Smooth muscle cell (in vitro differentiated cells): ENCODE data around the gene INO80. TPM values are rescaled to one million over a fixed set of nuclear protein-coding genes. Genes with fewer than 3 reads are reported as not detected.

Experiments used
- DNase-seq: peaks from one replicate; lab custom pipeline; 2025; ENCODE audit not compliant: unreplicated experiment; lab: John Stamatoyannopoulos, UW
- H2AFZ ChIP-seq: fragments of 200-600 bp; sonication (generic); 2 replicates; pipeline ENCODE4 v1.6.0; 2016; ENCODE audit warnings: antibody characterized with exemption, low read depth, mild to moderate bottlenecking
- H3F3A ChIP-seq: fragments of 200-600 bp; sonication (generic); 2 replicates; pipeline ENCODE4 v1.6.0; 2017; ENCODE audit warnings: antibody characterized with exemption, low read depth
- H3K27ac ChIP-seq: fragments of 200-600 bp; sonication (generic); 2 replicates; pipeline ENCODE4 v1.5.1; 2016; ENCODE audit warnings: low read depth, mild to moderate bottlenecking
- H3K27me3 ChIP-seq: fragments of 200-600 bp; sonication (generic); 2 replicates; pipeline ENCODE4 v1.6.1; 2016; ENCODE audit warnings: low read depth, mild to moderate bottlenecking
- H3K36me3 ChIP-seq: fragments of 200-600 bp; sonication (generic); 2 replicates; pipeline ENCODE4 v1.5.1; 2016; ENCODE audit warnings: low read depth
- H3K4me1 ChIP-seq: fragments of 200-600 bp; sonication (generic); 2 replicates; pipeline ENCODE4 v1.5.1; 2016; ENCODE audit warnings: low read depth
- H3K4me2 ChIP-seq: fragments of 200-600 bp; sonication (generic); 2 replicates; pipeline ENCODE4 v1.6.0; 2016; ENCODE audit warnings: mild to moderate bottlenecking
- H3K4me3 ChIP-seq: fragments of 200-600 bp; sonication (generic); 2 replicates; pipeline ENCODE4 v1.5.1; 2016; ENCODE audit warnings: mild to moderate bottlenecking
- H3K79me2 ChIP-seq: fragments of 200-600 bp; sonication (generic); 2 replicates; pipeline ENCODE4 v1.6.0; 2016; ENCODE audit warnings: low read depth, mild to moderate bottlenecking
- H3K9ac ChIP-seq: fragments of 200-600 bp; sonication (generic); 2 replicates; pipeline ENCODE4 v1.6.0; 2016; ENCODE audit warnings: low read depth
- H3K9me3 ChIP-seq: fragments of 200-600 bp; sonication (generic); replicated peaks from 2 replicates; pipeline ENCODE4 v1.5.1; 2016; ENCODE audit warnings: low read depth
- H4K20me1 ChIP-seq: fragments of 200-600 bp; sonication (generic); 2 replicates; pipeline ENCODE4 v1.6.0; 2016; ENCODE audit warnings: low read depth
- WGBS: methylation state at CpG from one replicate; pipeline ENCODE4 v1.1.7; 2016; ENCODE audit warnings: low lambda C conversion rate; 5-methylcytosine and 5-hydroxymethylcytosine counted together
- polyA plus RNA-seq: library from polyadenylated mRNA; unstranded; fragments of >200 nt; fragmentation: Nextera tagmentation; extraction: Ambion mirVana; gene quantifications from 2 replicates; pipeline ENCODE4 v1.2.1, GENCODE V29; 2016
- total RNA-seq: library from RNA; depleted of rRNA; stranded (reverse); fragments of >200 nt; gene quantifications from 2 replicates; pipeline ENCODE4 v1.2.3, GENCODE V29; 2014
- TF ChIP-seq, protein P1 (sequence below): fragments of 200-600 bp; sonication (generic); IDR thresholded peaks from 2 replicates; pipeline ENCODE4 v1.5.1; 2017; ENCODE audit warnings: borderline replicate concordance, mild to moderate bottlenecking, antibody characterized with exemption; ENCODE audit not compliant: insufficient read depth, poor library complexity, severe bottlenecking

INO80 gene
- total and polyA plus RNA-seq, 2 experiments from 2014 or later, result 4.4 to 8.3 TPM

DNA sequence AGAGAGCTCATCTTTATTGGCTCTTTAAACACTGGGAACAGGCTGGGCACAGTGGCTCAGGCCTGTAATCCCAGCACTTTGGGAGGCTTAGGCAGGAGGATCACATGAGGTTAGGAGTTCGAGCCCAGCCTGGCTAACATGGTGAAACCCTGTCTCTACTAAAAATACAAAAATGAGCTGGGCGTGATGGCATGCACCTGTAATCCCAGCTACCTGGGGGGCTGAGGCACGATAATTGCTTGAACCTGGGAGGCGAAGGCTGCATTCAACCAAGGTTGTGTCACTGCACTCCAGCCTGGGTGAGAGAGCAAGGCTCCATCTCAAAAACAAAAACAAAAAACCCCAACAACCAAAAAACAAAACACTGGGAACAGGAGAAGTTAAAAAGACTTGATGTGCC, 90.7 kb downstream of the INO80 start:
- Histone ChIP-seq H3K27ac (no peak overlapping the region), H4K20me1 (no peaks in the 10 kb centered on the region), H3K4me1 (no peaks in the 10 kb centered on the region), H3K9me3 (no peaks in the 10 kb centered on the region), H3K4me2 (no peak overlapping the region), H3K9ac (no peak overlapping the region), H3K36me3 (peaks cover 4% of the 10 kb centered on the region), H2AFZ (no peak overlapping the region), H3K27me3 (no peaks in the 10 kb centered on the region), H3K79me2 (no peaks in the 10 kb centered on the region), H3F3A (no peaks in the 10 kb centered on the region), H3K4me3 (no peak overlapping the region)
- TF ChIP-seq, protein P1, sequence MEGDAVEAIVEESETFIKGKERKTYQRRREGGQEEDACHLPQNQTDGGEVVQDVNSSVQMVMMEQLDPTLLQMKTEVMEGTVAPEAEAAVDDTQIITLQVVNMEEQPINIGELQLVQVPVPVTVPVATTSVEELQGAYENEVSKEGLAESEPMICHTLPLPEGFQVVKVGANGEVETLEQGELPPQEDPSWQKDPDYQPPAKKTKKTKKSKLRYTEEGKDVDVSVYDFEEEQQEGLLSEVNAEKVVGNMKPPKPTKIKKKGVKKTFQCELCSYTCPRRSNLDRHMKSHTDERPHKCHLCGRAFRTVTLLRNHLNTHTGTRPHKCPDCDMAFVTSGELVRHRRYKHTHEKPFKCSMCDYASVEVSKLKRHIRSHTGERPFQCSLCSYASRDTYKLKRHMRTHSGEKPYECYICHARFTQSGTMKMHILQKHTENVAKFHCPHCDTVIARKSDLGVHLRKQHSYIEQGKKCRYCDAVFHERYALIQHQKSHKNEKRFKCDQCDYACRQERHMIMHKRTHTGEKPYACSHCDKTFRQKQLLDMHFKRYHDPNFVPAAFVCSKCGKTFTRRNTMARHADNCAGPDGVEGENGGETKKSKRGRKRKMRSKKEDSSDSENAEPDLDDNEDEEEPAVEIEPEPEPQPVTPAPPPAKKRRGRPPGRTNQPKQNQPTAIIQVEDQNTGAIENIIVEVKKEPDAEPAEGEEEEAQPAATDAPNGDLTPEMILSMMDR, result no peak
- WGBS, result 95% methylated on average over 4 of the region's 4 CpGs
- no peak for DNase-seq

- H3K4me1 ChIP-seq, result no peaks in the 10 kb centered on the region
- no peaks in the 10 kb centered on the region for H3K79me2 ChIP-seq
- no peak overlapping the region for H3K9ac ChIP-seq
- no peak for DNase-seq
- H3F3A ChIP-seq, result no peaks in the 10 kb centered on the region
- H3K9me3 ChIP-seq, result no peaks in the 10 kb centered on the region
- 73% methylated on average over 2 of the region's 2 CpGs for WGBS
- H3K4me3 ChIP-seq, result no peak overlapping the region
- H3K4me2 ChIP-seq, result no peak overlapping the region
- no peaks in the 10 kb centered on the region for H4K20me1 ChIP-seq
- TF ChIP-seq, protein P1, result no peak
- H3K27ac ChIP-seq, result no peak overlapping the region
- H3K27me3 ChIP-seq, result no peaks in the 10 kb centered on the region
- no peak overlapping the region for H2AFZ ChIP-seq
- peaks cover 4% of the 10 kb centered on the region for H3K36me3 ChIP-seq
Measured at GRCh38 chr15:41024885-41025284, 91.2 kb downstream of the INO80 start.

DNA sequence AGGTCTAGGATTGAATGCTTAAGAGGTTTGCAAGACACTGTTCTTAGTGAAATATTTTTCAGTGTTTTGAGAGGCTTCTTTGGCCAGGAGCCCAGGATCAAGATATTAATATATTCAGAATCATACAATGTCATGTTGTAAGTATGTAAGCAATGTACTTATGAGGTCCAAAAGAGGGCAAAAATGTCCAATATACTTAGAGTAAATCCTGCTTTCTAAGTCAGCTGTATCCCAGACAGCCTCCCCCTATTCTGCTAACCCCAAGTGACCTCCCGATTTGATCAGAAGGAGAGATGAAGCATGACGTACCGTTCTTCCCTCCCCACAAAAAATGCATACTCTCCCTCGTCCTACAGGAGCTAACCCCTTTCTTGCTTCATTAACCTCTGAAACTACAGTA, 91.9 kb downstream of the INO80 start:
- H3K36me3 ChIP-seq, result peaks cover 4% of the 10 kb centered on the region
- H4K20me1 ChIP-seq, result no peaks in the 10 kb centered on the region
- 91% methylated on average over 4 of the region's 4 CpGs for WGBS
- peaks cover 6% of the 10 kb centered on the region for H3F3A ChIP-seq
- TF ChIP-seq, protein P1, result no peak
- no peaks in the 10 kb centered on the region for H3K4me1 ChIP-seq
- DNase-seq, result no peak
- H3K79me2 ChIP-seq, result no peaks in the 10 kb centered on the region
- no peak overlapping the region for H3K9ac ChIP-seq
- no peak overlapping the region for H3K4me3 ChIP-seq
- H3K9me3 ChIP-seq, result no peaks in the 10 kb centered on the region
- no peak overlapping the region for H3K27ac ChIP-seq
- no peak overlapping the region for H2AFZ ChIP-seq
- no peak overlapping the region for H3K4me2 ChIP-seq
- no peaks in the 10 kb centered on the region for H3K27me3 ChIP-seq

GRCh38 chr15:41022487-41023090, 93.5 kb downstream of the INO80 start:
- no peak for DNase-seq

More at GRCh38 chr15:41022487-41023090, 93.5 kb downstream of the INO80 start:
- Histone ChIP-seq H3K4me1 (no peaks in the 10 kb centered on the region), H3K27ac (no peak overlapping the region), H3K79me2 (no peaks in the 10 kb centered on the region), H3K27me3 (no peaks in the 10 kb centered on the region), H2AFZ (no peak overlapping the region), H3K4me3 (no peak overlapping the region), H3F3A (peaks cover 6% of the 10 kb centered on the region), H3K4me2 (no peak overlapping the region), H3K36me3 (no peaks in the 10 kb centered on the region), H3K9ac (no peak overlapping the region), H4K20me1 (peaks cover 3% of the 10 kb centered on the region), H3K9me3 (no peaks in the 10 kb centered on the region)
- TF ChIP-seq, protein P1, result peak; percentile 63
- 74% methylated on average over 5 of the region's 5 CpGs for WGBS
